ENCODE results near the gene RTP4. TPM values are rescaled to one million over a fixed set of nuclear protein-coding genes. Genes with fewer than 3 reads are reported as not detected.

The RTP4 gene
- total and polyA plus RNA-seq, 7 experiments from 2014 or later, result 1.6 to 23.1 (median 6.0) TPM

DNA sequence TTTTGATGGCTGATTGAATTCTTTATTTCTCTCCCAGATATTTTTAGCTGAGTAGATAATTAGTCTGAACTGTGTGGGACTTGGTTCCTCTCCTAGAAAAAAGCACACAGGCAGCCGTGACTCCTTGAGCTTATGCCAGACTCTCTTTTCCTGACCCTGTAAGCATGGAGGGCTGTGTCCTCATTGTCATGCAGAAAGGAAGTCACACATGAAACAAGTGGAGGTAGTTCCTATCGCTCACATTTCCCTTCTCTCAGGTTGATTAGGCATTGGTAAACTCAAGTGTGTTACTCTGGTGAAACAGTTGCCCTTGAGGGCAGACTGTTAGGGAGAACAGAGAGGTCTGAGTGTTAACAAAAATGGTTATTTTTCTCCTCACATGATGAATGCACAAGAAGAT, 6.3 kb upstream of the RTP4 start:
- Histone ChIP-seq H3K27me3 (ENCODE audit: control insufficient read depth in 2 of 2, insufficient read depth in 2 of 2, low read length in 2 of 2) (no peaks in the 10 kb centered on the region), H3K9me3 (ENCODE audit: control insufficient read depth in 2 of 3, low read length in 3 of 3) (no peaks in the 10 kb centered on the region), H3K27ac (ENCODE audit: low read depth, low read length) (no peak overlapping the region), H3K4me3 (ENCODE audit: low read length) (no peak overlapping the region), H3K36me3 (ENCODE audit: control insufficient read depth in 2 of 3, insufficient read depth in 3 of 3, low read length in 3 of 3) (no peaks in the 10 kb centered on the region), H3K4me1 (ENCODE audit: control insufficient read depth in 2 of 2, insufficient read depth in 2 of 2, low read length in 2 of 2) (no peaks in the 10 kb centered on the region)
- Mint-ChIP-seq H3K27ac (no peak overlapping the region), H3K4me3 (no peak overlapping the region), H3K36me3 (peaks cover 0 to 11% (median 0%) of the 10 kb centered on the region in 5 donors), H3K27me3 (peaks cover 0 to 4% (median 0%) of the 10 kb centered on the region in 5 donors), H3K4me1 (peaks cover 0 to 16% (median 4%) of the 10 kb centered on the region in 7 donors), H3K9me3 (peaks cover 0 to 4% (median 0%) of the 10 kb centered on the region in 11 donors)
- ChIA-PET POLR2A (interaction anchor here (0.6 kb wide), 1 partner anchor 16 kb away, joined by 3 read pairs; no protein-coding TSS in a partner anchor), CTCF (interaction anchor here (1.1 kb wide), 1 partner anchor 43 kb away, joined by 4 read pairs; no protein-coding TSS in a partner anchor)
- intact Hi-C loops (cut with micrococcal nuclease), result loop anchor here in 1 of 2 donors (10.0 kb wide), 1 partner anchor 793 kb away; the partner anchor contains the start of gene LPP
- DNase-seq (no peak), ATAC-seq (no peak)

DNA sequence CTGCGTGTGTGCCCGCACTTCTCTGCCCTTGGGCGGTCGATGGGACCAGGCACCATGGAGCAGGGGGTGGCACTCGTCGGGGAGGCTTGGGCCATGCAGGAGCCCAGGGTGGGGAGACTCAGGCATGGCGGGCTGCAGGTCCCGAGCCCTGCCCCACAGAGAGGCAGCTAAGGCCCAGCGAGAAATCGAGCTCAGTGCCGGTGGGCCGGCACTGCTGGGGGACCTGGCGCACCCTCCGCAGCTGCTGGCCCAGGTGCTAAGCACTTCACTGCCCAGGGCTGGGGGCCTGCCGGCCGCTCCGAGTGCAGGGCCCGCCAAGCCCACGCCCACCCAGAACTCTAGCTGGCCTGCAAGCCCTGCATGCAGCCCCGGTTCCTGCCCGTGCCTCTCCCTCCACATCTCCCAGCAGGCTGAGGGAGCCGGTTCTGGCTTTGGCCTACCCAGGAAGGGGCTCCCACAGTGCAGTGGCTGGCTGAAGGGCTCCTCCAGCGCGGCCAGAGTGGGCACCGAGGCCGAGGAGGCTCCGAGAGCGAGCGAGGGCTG, 553 bp upstream of the RTP4 start:
- intact Hi-C loops (cut with micrococcal nuclease), result loop anchor here (1.0 to 10.0 kb wide), 9 partner anchors 228 to 1765 kb away; partner anchors contain the start of genes DNAJB11 (in 1 of the 2), LPP (in 1 of the 2), RPL39L (in 1 of the 2) and TRA2B (in 1 of the 2)
- Histone ChIP-seq H3K4me3 (ENCODE audit: low read length) (peak overlapping the region; percentile 85), H3K27me3 (ENCODE audit: control insufficient read depth in 2 of 2, insufficient read depth in 2 of 2, low read length in 2 of 2) (no peaks in the 10 kb centered on the region), H3K9me3 (ENCODE audit: control insufficient read depth in 2 of 3, low read length in 3 of 3) (no peaks in the 10 kb centered on the region), H3K4me1 (ENCODE audit: control insufficient read depth in 2 of 2, insufficient read depth in 2 of 2, low read length in 2 of 2) (peaks cover 9 to 13% of the 10 kb centered on the region in 2 donors), H3K36me3 (ENCODE audit: control insufficient read depth in 2 of 3, insufficient read depth in 3 of 3, low read length in 3 of 3) (peaks cover 0 to 21% (median 4%) of the 10 kb centered on the region in 3 experiments), H3K27ac (ENCODE audit: low read depth, low read length) (peak overlapping the region; percentile 78)
- ATAC-seq (no peak), DNase-seq (peak in 4 of 9 donors; percentile 8 to 29 (median 17))
- peak overlapping the region; percentile 94 to 100 (median 98) for H3K27ac Mint-ChIP-seq
- peak overlapping the region; percentile 89 to 100 (median 98) for H3K4me3 Mint-ChIP-seq
- H3K27me3 Mint-ChIP-seq, result no peaks in the 10 kb centered on the region
- H3K36me3 Mint-ChIP-seq, result peaks cover 21 to 46% (median 35%) of the 10 kb centered on the region in 5 donors
- H3K4me1 Mint-ChIP-seq, result peaks cover 21 to 42% (median 29%) of the 10 kb centered on the region in 7 donors
- H3K9me3 Mint-ChIP-seq, result peaks cover 0 to 36% (median 6%) of the 10 kb centered on the region in 11 donors
- CTCF ChIA-PET, result interaction anchor here (1.1 kb wide), 1 partner anchor 48 kb away, joined by 4 read pairs; no protein-coding TSS in a partner anchor
- POLR2A ChIA-PET, result interaction anchor here (0.8 to 1.4 kb wide), 4 partner anchors 10 to 1433 kb away, joined by 3 to 4 read pairs (median 4); partner anchors contain the start of gene RPL39L

DNA sequence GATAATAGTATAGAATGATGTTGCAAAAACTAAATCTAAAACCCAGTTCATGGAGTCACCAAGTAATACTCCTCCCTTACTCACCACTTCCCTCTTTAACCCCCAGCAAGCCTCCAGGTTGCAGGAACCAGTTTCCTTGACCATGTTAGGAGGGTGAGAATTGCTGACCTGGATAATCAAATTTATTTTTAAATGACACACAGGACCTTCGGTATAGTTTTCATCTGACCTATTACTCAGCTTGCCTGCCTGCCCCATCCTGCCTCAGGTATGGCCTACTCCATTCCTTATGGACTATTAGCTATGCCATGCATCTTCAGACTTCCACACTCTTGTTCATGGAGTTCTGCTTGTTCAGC, 883 bp downstream of the RTP4 start:
- Mint-ChIP-seq H3K27ac (peak overlapping the region; percentile 94 to 100 (median 98)), H3K9me3 (peaks cover 0 to 50% (median 11%) of the 10 kb centered on the region in 11 donors), H3K4me1 (peaks cover 22 to 44% (median 29%) of the 10 kb centered on the region in 7 donors), H3K36me3 (peaks cover 32 to 56% (median 47%) of the 10 kb centered on the region in 5 donors), H3K27me3 (no peaks in the 10 kb centered on the region), H3K4me3 (peak overlapping the region; percentile 89 to 100 (median 98))
- CTCF ChIA-PET, result interaction anchor here (0.6 kb wide), 1 partner anchor 350 kb away, joined by 3 read pairs; no protein-coding TSS in a partner anchor
- H3K27ac ChIP-seq (ENCODE audit: low read depth, low read length), result peak overlapping the region; percentile 78
- POLR2A ChIA-PET, result interaction anchor here (0.7 to 1.4 kb wide), 4 partner anchors 9 to 1622 kb away, joined by 3 to 4 read pairs (median 3); partner anchors contain the start of gene RPL39L
- ATAC-seq (peak; percentile 33), DNase-seq (peak in 1 of 9 donors; percentile 3)
- H3K4me3 ChIP-seq (ENCODE audit: low read length), result peak overlapping the region; percentile 85
- H3K9me3 ChIP-seq (ENCODE audit: control insufficient read depth in 2 of 3, low read length in 3 of 3), result no peaks in the 10 kb centered on the region
- peaks cover 9 to 13% of the 10 kb centered on the region in 2 donors for H3K4me1 ChIP-seq (ENCODE audit: control insufficient read depth in 2 of 2, insufficient read depth in 2 of 2, low read length in 2 of 2)
- H3K36me3 ChIP-seq (ENCODE audit: control insufficient read depth in 2 of 3, insufficient read depth in 3 of 3, low read length in 3 of 3), result peaks cover 0 to 25% (median 4%) of the 10 kb centered on the region in 3 experiments
- intact Hi-C loops (cut with micrococcal nuclease), result loop anchor here (5.0 to 10.0 kb wide), 6 partner anchors 786 to 1763 kb away; partner anchors contain the start of genes DNAJB11 (in 1 of the 2), LPP (in 1 of the 2) and TRA2B (in 1 of the 2)
- H3K27me3 ChIP-seq (ENCODE audit: control insufficient read depth in 2 of 2, insufficient read depth in 2 of 2, low read length in 2 of 2), result no peaks in the 10 kb centered on the region

DNA sequence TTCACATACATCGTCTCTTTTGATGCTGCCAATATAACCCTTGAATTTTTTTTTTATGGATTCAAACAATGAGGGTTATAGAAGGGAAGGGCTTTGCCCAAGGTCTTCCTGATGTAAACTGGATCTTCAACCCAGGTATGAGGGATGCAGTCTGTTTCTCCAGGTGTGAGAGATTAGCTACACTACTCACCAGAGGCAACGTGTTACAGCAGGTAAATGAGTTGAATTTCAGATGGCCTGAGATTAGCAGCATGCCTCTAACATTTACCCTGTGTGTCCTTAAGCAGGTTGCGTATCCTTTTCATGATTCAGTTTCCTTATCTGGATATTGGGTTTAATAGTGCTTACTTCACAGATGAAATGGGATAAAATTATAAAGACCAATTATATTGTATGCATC, 1.9 kb downstream of the RTP4 start:
- Mint-ChIP-seq H3K27ac (peak overlapping the region in 2 of 9 donors; percentile 99 to 100), H3K4me3 (peak overlapping the region; percentile 64 to 99 (median 87)), H3K27me3 (no peaks in the 10 kb centered on the region), H3K9me3 (peaks cover 3 to 60% (median 14%) of the 10 kb centered on the region in 11 donors), H3K4me1 (peaks cover 22 to 48% (median 33%) of the 10 kb centered on the region in 7 donors), H3K36me3 (peaks cover 34 to 66% (median 56%) of the 10 kb centered on the region in 5 donors)
- ATAC-seq (no peak), DNase-seq (no peak)
- peaks cover 0 to 25% (median 4%) of the 10 kb centered on the region in 3 experiments for H3K36me3 ChIP-seq (ENCODE audit: control insufficient read depth in 2 of 3, insufficient read depth in 3 of 3, low read length in 3 of 3)
- peaks cover 9 to 13% of the 10 kb centered on the region in 2 donors for H3K4me1 ChIP-seq (ENCODE audit: control insufficient read depth in 2 of 2, insufficient read depth in 2 of 2, low read length in 2 of 2)
- ChIA-PET CTCF (no interaction called here), POLR2A (no interaction called here)
- no peaks in the 10 kb centered on the region for H3K9me3 ChIP-seq (ENCODE audit: control insufficient read depth in 2 of 3, low read length in 3 of 3)
- intact Hi-C loops (cut with micrococcal nuclease), result no loop called here
- H3K27ac ChIP-seq (ENCODE audit: low read depth, low read length), result no peak overlapping the region
- peak overlapping the region; percentile 50 for H3K4me3 ChIP-seq (ENCODE audit: low read length)
- no peaks in the 10 kb centered on the region for H3K27me3 ChIP-seq (ENCODE audit: control insufficient read depth in 2 of 2, insufficient read depth in 2 of 2, low read length in 2 of 2)

DNA sequence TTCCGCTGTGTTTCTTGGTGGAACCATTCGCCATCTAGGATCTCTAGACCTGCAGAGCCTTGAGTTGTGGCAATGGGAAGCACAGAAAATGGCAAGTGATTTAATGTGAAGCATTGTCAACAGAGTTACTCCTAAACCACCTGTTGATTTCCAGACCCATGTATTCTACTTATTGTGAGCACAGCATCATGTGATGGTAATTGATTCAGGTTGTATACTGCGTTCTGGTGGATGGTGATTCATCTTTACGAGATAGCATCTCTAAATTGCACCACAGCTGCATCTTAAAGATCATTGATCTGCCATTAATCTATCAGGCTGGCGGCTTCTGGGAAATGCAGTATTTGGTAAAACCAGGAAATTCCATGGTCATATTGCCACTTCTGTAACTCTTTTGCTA, 7.4 kb downstream of the RTP4 start:
- H3K27me3 Mint-ChIP-seq, result no peaks in the 10 kb centered on the region
- Histone ChIP-seq H3K4me1 (ENCODE audit: control insufficient read depth in 2 of 2, insufficient read depth in 2 of 2, low read length in 2 of 2) (peaks cover 0 to under 1% of the 10 kb centered on the region in 2 donors), H3K36me3 (ENCODE audit: control insufficient read depth in 2 of 3, insufficient read depth in 3 of 3, low read length in 3 of 3) (peaks cover 0 to 24% (median 4%) of the 10 kb centered on the region in 3 experiments), H3K27ac (ENCODE audit: low read depth, low read length) (no peak overlapping the region), H3K9me3 (ENCODE audit: control insufficient read depth in 2 of 3, low read length in 3 of 3) (no peaks in the 10 kb centered on the region), H3K4me3 (ENCODE audit: low read length) (no peak overlapping the region), H3K27me3 (ENCODE audit: control insufficient read depth in 2 of 2, insufficient read depth in 2 of 2, low read length in 2 of 2) (no peaks in the 10 kb centered on the region)
- no peak overlapping the region for H3K27ac Mint-ChIP-seq
- peaks cover 42 to 88% (median 75%) of the 10 kb centered on the region in 5 donors for H3K36me3 Mint-ChIP-seq
- peaks cover 9 to 85% (median 29%) of the 10 kb centered on the region in 11 donors for H3K9me3 Mint-ChIP-seq
- ChIA-PET CTCF (no interaction called here), POLR2A (no interaction called here)
- intact Hi-C loops (cut with micrococcal nuclease), result no loop called here
- peaks cover 7 to 49% (median 15%) of the 10 kb centered on the region in 7 donors for H3K4me1 Mint-ChIP-seq
- ATAC-seq (no peak), DNase-seq (no peak)
- H3K4me3 Mint-ChIP-seq, result no peak overlapping the region

DNA sequence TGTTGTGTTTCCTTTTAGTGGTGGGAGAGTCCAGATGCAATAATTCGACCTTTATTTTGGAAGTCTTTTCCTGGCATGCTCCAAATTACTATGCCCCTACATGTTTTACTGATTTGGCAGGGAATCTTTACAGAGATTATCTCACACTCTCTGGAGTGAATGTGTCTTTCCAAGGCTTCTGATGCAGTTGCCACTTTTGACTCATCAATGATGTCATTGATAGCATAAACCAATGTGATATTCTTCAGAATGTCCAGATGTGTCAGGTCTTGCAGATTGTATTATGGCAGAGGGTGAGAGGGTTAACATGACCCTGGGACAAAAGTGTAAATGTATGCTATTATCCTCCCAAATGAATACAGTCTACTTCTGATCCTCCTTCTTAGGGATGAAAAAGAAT, 9.7 kb downstream of the RTP4 start:
- no peaks in the 10 kb centered on the region for H3K27me3 ChIP-seq (ENCODE audit: control insufficient read depth in 2 of 2, insufficient read depth in 2 of 2, low read length in 2 of 2)
- Mint-ChIP-seq H3K4me1 (peaks cover 0 to 35% (median 5%) of the 10 kb centered on the region in 7 donors), H3K27me3 (peaks cover 0 to 2% (median 0%) of the 10 kb centered on the region in 5 donors), H3K27ac (no peak overlapping the region), H3K36me3 (peaks cover 27 to 70% (median 52%) of the 10 kb centered on the region in 5 donors), H3K9me3 (peaks cover 3 to 62% (median 25%) of the 10 kb centered on the region in 11 donors), H3K4me3 (no peak overlapping the region)
- DNase-seq, result no peak
- H3K4me3 ChIP-seq (ENCODE audit: low read length), result no peak overlapping the region
- POLR2A ChIA-PET, result interaction anchor here (1.3 kb wide), 1 partner anchor 9 kb away, joined by 4 read pairs; the partner anchor contains the start of gene RTP4
- CTCF ChIA-PET, result interaction anchor here (0.6 kb wide), 1 partner anchor 59 kb away, joined by 3 read pairs; no protein-coding TSS in a partner anchor
- H3K4me1 ChIP-seq (ENCODE audit: control insufficient read depth in 2 of 2, insufficient read depth in 2 of 2, low read length in 2 of 2), result no peaks in the 10 kb centered on the region
- peaks cover 0 to 2% (median 0%) of the 10 kb centered on the region in 3 experiments for H3K36me3 ChIP-seq (ENCODE audit: control insufficient read depth in 2 of 3, insufficient read depth in 3 of 3, low read length in 3 of 3)
- intact Hi-C loops (cut with micrococcal nuclease), result no loop called here
- no peaks in the 10 kb centered on the region for H3K9me3 ChIP-seq (ENCODE audit: control insufficient read depth in 2 of 3, low read length in 3 of 3)
- ATAC-seq, result no peak
- no peak overlapping the region for H3K27ac ChIP-seq (ENCODE audit: low read depth, low read length)

Data from naive thymus-derived CD4-positive, alpha-beta T cell (primary cell).